H1 (cell line): Measurements from ENCODE around the gene CREG2.

Experiments
- CTCF ChIP-seq, 3 experiments: IDR thresholded peaks; 1 replicate in 2 of 3; 2 replicates in 1 of 3; pipeline versions ENCODE4 v1.5.1 to v1.6.1; 2011; ENCODE audit warnings: low read length in 3 of 3, mild to moderate bottlenecking in 3 of 3, inconsistent platforms in 2 of 3, low read depth in 1 of 3, moderate library complexity in 1 of 3; ENCODE audit not compliant: insufficient read depth in 1 of 3; ENCODE audit errors: control extremely low read depth in 1 of 3
- EP300 ChIP-seq, 2 experiments: IDR thresholded peaks; 1 replicate in 1 of 2; 2 replicates in 1 of 2; pipeline ENCODE4 v1.6.1; 2011 to 2012; ENCODE audit warnings: low read depth in 2 of 2, low read length in 2 of 2, mild to moderate bottlenecking in 2 of 2, borderline replicate concordance in 1 of 2, inconsistent platforms in 1 of 2, moderate library complexity in 1 of 2
- NRF1 ChIP-seq: IDR thresholded peaks from 2 replicates; pipeline ENCODE4 v1.6.1; 2011; ENCODE audit warnings: mild to moderate bottlenecking, low read depth, low read length, improper control_type of control experiment
- TBP ChIP-seq: IDR thresholded peaks from 2 replicates; pipeline ENCODE4 v1.6.1; 2011; ENCODE audit warnings: low read depth, low read length, improper control_type of control experiment
- ZNF274 ChIP-seq: IDR thresholded peaks from 2 replicates; pipeline ENCODE4 v1.7.0; 2012; ENCODE audit warnings: low read length, borderline replicate concordance; ENCODE audit errors: extremely low read depth
- TF ChIP-seq, protein P1 (sequence below): IDR thresholded peaks from 2 replicates; pipeline ENCODE4 v1.6.1; 2011; ENCODE audit warnings: low read length, improper control_type of control experiment

DNA sequence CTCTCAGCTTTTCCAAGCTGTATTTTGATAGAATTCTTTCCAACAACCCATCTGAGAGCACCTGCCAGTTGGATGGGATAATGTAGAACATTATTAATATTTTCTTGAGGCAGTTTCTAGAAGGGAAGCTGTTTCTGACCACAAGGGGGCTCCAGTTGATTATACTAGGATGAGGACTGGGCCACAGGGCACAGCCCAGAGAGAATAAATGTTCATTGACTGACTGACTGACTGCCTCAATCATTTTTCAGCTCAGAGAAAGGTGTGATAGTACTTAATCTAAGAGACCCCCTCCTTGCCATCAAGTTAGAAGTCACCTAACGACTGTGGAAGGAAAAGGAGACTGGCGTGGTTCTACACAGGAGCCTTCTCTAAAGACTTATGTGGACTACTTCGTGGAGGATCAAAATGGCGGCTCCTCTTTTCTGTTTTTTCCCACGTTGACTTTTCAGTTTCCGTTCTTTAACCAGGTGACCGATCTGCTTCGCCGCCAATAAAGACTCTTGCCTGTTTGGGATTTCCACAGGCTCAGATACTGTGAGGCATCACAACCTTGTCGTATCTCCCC lies 31.9 kb upstream of the CREG2 start:
- TF ChIP-seq TBP, result no peak
- TF ChIP-seq CTCF (IDR thresholded peaks at IDR 0.05; ENCODE audit: control extremely low read depth in 1 of 3, insufficient read depth in 1 of 3, low read depth in 1 of 3, low read length in 3 of 3), result peak; percentile 5 to 64 (median 64)
- TF ChIP-seq ZNF274, result no peak
- no peak for TF ChIP-seq NRF1
- TF ChIP-seq EP300 (IDR thresholded peaks at IDR 0.05; ENCODE audit: borderline replicate concordance in 1 of 2, low read depth in 2 of 2, low read length in 2 of 2), result no peak
- TF ChIP-seq, protein P1, sequence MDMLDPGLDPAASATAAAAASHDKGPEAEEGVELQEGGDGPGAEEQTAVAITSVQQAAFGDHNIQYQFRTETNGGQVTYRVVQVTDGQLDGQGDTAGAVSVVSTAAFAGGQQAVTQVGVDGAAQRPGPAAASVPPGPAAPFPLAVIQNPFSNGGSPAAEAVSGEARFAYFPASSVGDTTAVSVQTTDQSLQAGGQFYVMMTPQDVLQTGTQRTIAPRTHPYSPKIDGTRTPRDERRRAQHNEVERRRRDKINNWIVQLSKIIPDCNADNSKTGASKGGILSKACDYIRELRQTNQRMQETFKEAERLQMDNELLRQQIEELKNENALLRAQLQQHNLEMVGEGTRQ, result no peak
